AG04450 (cell line): Measurements from ENCODE around the gene KCNIP2. TPM values are rescaled to one million over a fixed set of nuclear protein-coding genes. Genes with fewer than 3 reads are reported as not detected.

Experiments
- CTCF ChIA-PET: fragments of 300-600, 350-600 bp; formaldehyde crosslinking; extraction: SDS; loops from one replicate; lab custom pipeline; 2022; ENCODE audit warnings: antibody characterized with exemption, inconsistent platforms; lab: Charles Lee
- POLR2A ChIA-PET: fragments of 350-600 bp; formaldehyde crosslinking; extraction: SDS; loops from one replicate; lab custom pipeline; 2021; ENCODE audit warnings: antibody characterized with exemption, inconsistent platforms; lab: Yijun Ruan, JAX
- DNase-seq: peaks from one replicate; pipeline ENCODE4 v3.0.0-alpha.2; 2011; ENCODE audit warnings: low read depth, low spot score
- H3K27ac ChIP-seq: one replicate; pipeline ENCODE4 v1.5.1; 2012; ENCODE audit warnings: low read depth, low read length, control low read depth
- H3K27me3 ChIP-seq: one replicate; pipeline ENCODE4 v1.6.0; 2012; ENCODE audit warnings: low read length; ENCODE audit not compliant: control insufficient read depth, insufficient read depth
- H3K4me3 ChIP-seq: 2 replicates; pipeline ENCODE4 v1.5.1; 2011; ENCODE audit warnings: mild to moderate bottlenecking, low read depth, low read length, control low read depth
- H3K9me3 ChIP-seq: 2 replicates; pipeline ENCODE4 v1.5.1; 2012; ENCODE audit warnings: low read length; ENCODE audit not compliant: control insufficient read depth, insufficient read depth
- polyA plus RNA-seq: library from polyadenylated mRNA; depleted of rRNA; stranded (reverse); fragments of >200 nt; gene quantifications from 2 replicates; pipeline ENCODE4 v1.2.3, GENCODE V29; 2011; rRNA removed
- TF ChIP-seq, protein P1 (sequence below): IDR thresholded peaks from 2 replicates; pipeline ENCODE4 v1.5.1; 2011; ENCODE audit warnings: low read depth, low read length, control low read depth, inconsistent platforms

The KCNIP2 gene
- polyA plus RNA-seq, 1 experiment = 0.40 TPM

DNA sequence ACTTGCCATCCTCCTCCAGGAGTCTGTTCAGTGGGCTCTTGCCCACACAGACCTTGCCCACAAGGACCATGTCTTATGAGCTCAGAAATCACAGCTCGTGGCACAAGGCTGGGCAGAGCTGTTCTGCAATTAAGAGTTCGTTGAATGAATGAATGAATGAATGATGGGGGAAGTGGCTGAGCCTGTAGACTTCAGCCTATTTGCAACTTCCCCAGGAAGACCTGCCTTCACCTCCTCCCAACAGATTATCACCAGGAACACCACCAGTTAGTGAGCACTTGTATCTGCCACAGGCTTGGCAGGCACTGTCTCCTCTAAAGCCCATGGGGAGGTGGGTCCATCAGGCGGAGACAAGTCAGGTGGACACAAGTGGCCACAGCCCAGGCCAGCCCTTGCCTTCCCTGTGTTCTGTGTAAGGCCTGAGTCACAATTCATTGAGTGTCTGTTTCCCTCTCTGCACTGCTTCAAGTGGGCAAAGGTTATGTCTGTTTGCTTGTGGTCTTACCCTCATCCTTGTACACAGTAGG, 65.9 kb downstream of the KCNIP2 start:
- CTCF ChIA-PET = no interaction called here
- TF ChIP-seq, protein P1, sequence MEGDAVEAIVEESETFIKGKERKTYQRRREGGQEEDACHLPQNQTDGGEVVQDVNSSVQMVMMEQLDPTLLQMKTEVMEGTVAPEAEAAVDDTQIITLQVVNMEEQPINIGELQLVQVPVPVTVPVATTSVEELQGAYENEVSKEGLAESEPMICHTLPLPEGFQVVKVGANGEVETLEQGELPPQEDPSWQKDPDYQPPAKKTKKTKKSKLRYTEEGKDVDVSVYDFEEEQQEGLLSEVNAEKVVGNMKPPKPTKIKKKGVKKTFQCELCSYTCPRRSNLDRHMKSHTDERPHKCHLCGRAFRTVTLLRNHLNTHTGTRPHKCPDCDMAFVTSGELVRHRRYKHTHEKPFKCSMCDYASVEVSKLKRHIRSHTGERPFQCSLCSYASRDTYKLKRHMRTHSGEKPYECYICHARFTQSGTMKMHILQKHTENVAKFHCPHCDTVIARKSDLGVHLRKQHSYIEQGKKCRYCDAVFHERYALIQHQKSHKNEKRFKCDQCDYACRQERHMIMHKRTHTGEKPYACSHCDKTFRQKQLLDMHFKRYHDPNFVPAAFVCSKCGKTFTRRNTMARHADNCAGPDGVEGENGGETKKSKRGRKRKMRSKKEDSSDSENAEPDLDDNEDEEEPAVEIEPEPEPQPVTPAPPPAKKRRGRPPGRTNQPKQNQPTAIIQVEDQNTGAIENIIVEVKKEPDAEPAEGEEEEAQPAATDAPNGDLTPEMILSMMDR = no peak
- Histone ChIP-seq H3K27me3 (peaks cover 48% of the 10 kb centered on the region), H3K9me3 (no peaks in the 10 kb centered on the region; the same call in 1 of the 2 replicates), H3K27ac (no peak overlapping the region), H3K4me3 (no peak overlapping the region)
- DNase-seq = no peak
- POLR2A ChIA-PET = no interaction called here

DNA sequence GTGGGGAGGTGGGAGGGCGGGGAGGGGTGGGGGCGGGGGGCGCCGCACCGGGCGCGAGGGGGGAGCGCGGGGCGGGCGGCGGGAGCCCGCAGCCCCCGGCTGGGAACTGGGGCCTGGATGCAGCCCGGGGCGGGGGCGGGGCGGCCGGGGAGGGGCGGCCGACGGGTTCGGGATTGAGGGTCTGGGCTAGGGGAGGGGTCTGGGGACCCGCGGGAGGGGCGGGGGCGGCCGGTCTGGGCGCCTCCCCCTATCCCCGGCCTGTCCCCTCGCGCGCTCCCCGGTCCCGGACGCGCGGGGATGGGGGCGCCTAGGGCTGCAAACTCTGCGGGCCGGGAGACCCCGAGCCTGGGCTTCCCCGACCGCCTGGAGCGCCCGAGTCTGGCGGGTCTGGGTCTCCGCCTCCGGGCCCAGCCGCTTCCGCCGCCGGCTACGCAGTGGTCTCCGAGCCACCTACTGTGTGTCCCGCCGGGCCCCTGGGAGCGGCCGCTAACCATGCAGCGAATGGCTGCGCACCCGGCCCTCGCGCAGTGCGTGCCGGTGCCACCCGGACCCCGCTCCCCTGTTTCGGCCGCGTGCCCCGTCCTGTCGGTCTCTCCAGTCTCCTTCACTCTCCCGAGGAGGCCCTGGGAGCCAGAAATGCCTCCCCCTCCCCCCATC, 67.3 kb downstream of the KCNIP2 start:
- Histone ChIP-seq H3K4me3 (no peak overlapping the region), H3K9me3 (no peaks in the 10 kb centered on the region; the same call in 1 of the 2 replicates), H3K27me3 (peaks cover 62% of the 10 kb centered on the region), H3K27ac (no peak overlapping the region)
- no peak for DNase-seq
- TF ChIP-seq, protein P1 = no peak
- CTCF ChIA-PET = no interaction called here
- POLR2A ChIA-PET = no interaction called here

Other genes starting within 250 kb of the KCNIP2 start
- gene FBXW4, start 148.6 kb downstream of the KCNIP2 start, polyA plus RNA-seq = 18.3 TPM in 2 replicates
- gene FGF8, start 67.7 kb downstream of the KCNIP2 start, polyA plus RNA-seq = not detected in 2 replicates
- 31.5 and 41.5 TPM in 2 replicates for gene NPM3, start 60.4 kb downstream of the KCNIP2 start, polyA plus RNA-seq
- gene OGA, start 25.4 kb downstream of the KCNIP2 start, polyA plus RNA-seq = 71.9 and 82.6 TPM in 2 replicates
- gene ARMH3, start 212.4 kb upstream of the KCNIP2 start, polyA plus RNA-seq = 19.5 and 19.8 TPM in 2 replicates
- gene HPS6, start 221.5 kb upstream of the KCNIP2 start, polyA plus RNA-seq = 6.4 and 9.0 TPM in 2 replicates